Stimulated activated naive CD8-positive, alpha-beta T cell treated with anti-CD3 and anti-CD28 coated beads, Interleukin-15, Interleukin-2, amounts not matched to agents 100 U/mL and 50 U/mL, for 24 hours (primary cell): Measurements from ENCODE around the gene UBB.
"Not testable (repeated sequence)": the region's sequence is repeated elsewhere in the genome, so short reads cannot be mapped to it uniquely, and the experiment has no call there.

ENCODE experiments used
- ATAC-seq: fragments of 150-1000 bp; cut with Tn5 transposase; one replicate; pipeline ENCODE4 v1.10.0; 2021
- DNase-seq: peaks from one replicate; pipeline ENCODE4 v3.0.0; 2021

Gene UBB

DNA sequence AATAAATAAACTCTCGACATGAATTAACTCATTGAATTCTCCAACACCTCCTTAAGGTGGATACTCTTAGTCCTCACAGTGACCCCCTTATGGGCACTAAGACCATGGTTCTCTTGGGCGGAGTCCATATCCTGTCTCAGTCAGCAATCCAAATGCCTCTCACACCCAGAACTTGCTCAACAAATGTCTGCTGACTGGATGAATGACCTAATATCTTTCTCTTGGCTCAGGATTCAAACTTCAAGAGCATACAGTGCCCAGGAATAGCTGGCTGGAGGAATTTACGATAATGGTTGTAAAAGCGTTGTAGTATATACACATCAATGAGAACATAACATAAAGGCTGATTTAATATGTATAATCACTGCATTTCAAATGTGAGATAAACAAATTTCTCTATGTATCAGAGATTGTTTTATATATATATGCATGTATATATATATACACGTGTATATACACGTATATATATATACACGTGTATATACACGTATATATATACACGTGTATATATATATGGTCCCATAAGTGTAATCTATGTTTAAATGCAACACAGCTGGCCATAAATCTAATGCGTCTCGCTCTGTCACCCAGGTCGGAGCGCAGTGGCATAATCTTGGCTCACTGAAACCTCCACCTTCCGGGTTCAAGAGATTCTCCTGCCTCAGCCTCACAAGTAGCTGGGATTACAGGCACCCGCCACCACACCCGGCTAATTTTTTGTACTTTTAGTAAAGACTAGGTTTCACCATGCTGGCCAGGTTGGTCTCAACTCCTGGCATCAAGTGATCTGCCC is 6.5 kb upstream of the UBB start:
- DNase-seq (no peak), ATAC-seq (no peak)

DNA sequence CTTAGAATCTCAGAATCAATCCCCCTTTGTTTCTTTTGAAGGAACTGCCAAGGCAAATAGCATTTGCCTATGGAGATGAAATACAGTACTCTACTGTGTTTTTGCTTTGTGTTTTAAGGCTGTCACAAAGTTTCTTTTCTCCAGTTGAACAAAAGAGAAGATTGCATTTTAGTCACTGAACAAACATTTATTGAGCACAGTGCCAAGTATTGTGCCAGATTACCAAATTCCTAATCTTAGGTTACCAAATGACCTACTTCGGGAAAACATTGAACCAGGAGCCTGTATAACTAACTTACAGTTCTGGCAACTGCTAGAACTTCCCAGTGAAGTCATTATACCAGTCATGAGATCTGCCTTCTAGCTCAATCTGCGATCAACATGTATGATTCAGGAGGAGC is 3.0 kb upstream of the UBB start:
- ATAC-seq (no peak), DNase-seq (no peak)

DNA sequence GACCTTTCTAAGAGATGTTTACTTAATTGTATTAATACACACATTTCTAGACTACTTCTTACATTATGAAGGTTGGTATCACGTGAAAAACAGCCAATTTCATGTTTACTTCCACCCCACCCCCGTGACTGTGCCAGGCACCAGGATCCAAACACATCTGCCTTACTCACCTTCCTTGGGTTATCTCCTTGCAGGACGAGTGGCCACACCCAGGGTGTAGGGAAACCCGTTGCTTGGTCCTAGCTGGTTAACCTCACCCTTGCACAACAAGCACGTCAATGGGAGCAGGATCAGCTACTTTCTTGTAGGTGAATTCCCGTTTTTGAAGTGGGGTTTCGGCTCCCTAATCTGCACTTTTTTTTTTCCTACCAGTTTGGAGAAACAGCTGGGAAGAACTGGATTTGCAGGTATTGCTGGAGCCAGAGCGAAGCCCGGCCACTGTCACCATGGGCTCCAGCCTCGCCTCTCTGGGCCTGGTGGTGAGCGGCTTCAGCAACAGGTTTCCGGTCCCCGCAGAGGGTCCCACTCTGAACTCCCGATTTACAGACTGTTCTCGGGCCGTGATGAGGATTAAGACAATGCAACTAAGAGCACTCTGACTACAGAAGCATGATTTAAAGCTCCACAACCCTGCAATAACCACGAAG is 2.1 kb upstream of the UBB start:
- DNase-seq: no peak
- no peak for ATAC-seq

- DNase-seq (no peak), ATAC-seq (no peak)
Observed at GRCh38 chr17:16379654-16380053, 1.2 kb upstream of the UBB start.

DNA sequence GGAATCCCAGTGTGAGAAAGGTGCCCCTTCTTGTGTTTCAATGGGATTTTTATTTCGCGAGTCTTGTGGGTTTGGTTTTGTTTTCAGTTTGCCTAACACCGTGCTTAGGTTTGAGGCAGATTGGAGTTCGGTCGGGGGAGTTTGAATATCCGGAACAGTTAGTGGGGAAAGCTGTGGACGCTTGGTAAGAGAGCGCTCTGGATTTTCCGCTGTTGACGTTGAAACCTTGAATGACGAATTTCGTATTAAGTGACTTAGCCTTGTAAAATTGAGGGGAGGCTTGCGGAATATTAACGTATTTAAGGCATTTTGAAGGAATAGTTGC is 567 bp downstream of the UBB start:
- DNase-seq (peak; percentile 37), ATAC-seq (peak; percentile 19)

- ATAC-seq (no peak), DNase-seq (no peak)
Observed at GRCh38 chr17:16383216-16383615, 2.3 kb downstream of the UBB start.

DNA sequence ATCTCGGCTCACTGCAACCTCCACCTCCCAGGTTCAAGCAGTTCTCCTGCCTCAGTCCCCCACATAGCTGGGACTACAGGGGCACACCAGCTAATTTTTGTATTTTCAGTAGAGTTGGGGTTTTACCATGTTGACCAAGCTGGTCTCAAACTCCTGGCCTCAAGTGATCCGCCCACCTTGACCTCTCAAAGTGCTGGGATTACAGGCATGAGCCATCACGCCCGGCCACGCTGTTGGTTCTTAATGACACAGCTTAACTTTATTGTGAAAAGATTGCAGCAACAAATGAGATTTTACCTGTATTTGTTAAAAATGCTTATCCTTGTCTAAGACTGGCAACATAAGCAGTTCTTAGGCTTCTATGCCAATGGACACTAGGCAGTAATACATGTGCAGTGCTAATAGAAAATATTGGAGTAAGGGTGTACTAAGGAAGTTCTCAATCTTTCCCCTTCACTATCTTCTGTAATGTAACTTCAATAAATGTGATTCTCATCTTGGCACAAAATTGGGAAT is 2.9 kb downstream of the UBB start:
- ATAC-seq (no peak), DNase-seq (no peak)

GRCh38 chr17:16384557-16384956 is 3.7 kb downstream of the UBB start:
- ATAC-seq (no peak), DNase-seq (no peak)

- ATAC-seq, DNase-seq: not testable (repeated sequence)
Observed at GRCh38 chr17:16386126-16386507, 5.2 kb downstream of the UBB start.

- DNase-seq (no peak), ATAC-seq (no peak)
Observed at GRCh38 chr17:16391451-16391850, 10.6 kb downstream of the UBB start.

DNA sequence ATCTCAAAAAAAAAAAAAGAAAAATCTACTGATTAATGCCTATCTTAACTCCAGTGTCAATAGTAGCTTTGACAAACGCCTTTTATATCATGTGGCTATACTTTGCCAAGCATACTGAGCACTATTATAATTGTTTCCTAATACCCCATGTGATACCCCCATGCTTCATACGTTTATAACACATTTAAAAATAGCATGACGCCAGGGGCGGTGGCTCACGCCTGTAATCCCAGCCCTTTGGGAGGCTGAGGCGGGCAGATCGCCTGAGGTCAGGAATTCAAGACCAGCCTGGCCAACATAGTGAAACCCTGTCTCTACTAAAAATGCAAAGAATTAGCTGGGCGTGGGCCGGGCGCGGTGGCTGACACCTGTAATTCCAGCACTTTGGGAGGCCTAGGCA is 11.6 kb downstream of the UBB start:
- not testable (repeated sequence) for DNase-seq, ATAC-seq

- ATAC-seq, DNase-seq: not testable (repeated sequence)
Observed at GRCh38 chr17:16395887-16396286, 15.0 kb downstream of the UBB start.

DNA sequence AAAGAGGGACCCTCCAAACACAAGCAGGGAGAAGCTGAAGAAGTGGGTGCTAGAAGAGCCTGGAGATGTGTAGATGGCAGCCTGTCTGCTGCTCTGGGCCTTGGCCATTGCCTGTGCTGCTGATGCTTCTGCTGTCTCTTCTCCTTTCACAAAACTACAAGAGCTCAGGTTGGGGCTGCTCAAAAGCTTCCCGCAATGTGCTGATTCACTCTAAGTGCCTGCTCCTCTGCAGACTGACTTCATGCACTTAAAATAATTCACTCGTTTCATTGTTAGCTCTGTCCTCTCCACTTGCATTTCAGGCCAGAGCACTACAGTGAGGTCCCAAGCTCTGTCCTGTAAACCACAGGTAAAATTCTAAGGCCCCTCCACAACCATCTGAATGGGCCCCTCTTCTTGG is 15.8 kb downstream of the UBB start:
- DNase-seq, ATAC-seq: not testable (repeated sequence)

GRCh38 chr17:16398270-16399267 is 17.7 kb downstream of the UBB start:
- DNase-seq: no peak
- peak; percentile 63 for ATAC-seq

DNA sequence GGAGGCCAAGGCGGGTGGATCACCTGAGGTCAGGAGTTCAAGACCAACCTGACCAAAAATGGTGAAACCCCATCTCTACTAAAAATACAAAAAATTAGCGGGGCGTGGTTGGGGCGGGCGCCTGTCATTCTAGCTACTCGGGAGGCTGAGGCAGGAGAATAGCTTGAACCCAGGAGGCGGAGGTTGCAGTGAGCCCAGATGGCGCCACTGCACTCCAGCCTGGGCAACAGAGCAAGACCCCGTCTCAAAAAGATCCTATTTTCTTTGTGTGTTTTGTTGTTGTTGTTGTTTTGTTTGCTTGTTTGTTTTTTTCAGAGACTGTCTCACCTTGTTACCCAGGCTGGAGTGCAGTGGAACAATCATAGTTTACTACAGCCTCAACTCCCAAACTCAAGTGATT is 23.0 kb downstream of the UBB start:
- not testable (repeated sequence) for ATAC-seq

GRCh38 chr17:16406742-16407674 is 26.1 kb downstream of the UBB start:
- ATAC-seq (peak; percentile 19), DNase-seq (no peak)

More for the DNA sequence above, 23.0 kb downstream of the UBB start:
- not testable (repeated sequence) for DNase-seq

DNA sequence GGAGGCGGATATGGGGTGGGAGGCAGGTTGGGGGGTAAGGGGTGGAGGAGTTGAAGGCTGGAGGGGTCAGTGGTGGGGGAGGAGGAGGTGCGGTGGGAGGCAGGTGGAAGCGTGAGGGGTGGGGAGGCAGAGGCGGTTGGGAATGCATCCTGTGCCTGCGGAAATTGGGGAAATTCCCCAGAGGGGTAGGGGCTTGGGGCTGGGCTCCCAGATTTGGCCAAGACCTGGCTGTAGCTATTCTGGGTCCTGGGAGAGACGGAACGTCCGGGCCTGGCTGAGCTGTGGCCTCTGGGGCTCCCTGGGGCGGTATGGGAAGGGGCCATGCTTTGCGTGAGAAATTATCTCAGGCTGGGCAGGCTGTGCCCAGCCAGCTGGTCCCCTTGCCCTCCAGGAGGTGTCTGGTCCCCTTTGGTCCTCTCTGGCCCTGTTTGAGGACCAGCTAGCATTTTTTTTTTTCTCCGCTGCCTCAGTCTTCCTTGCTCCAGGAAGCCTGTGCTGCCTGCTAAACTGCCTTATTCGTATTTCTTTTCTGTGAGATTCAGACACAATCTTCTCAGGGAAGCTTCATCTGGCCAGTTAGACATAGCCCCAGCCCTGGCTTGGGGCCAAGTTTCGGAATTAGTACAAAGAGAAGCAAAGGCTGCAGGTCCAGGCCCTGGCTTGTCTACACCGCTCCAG is 27.2 kb downstream of the UBB start:
- ATAC-seq: no peak
- peak; percentile 44 for DNase-seq

GRCh38 chr17:16415031-16415924 is 34.4 kb downstream of the UBB start, which contains the start of gene TRPV2:
Gene TRPV2 (plus strand): TSS chr17:16415571. CDS start chr17:16417669, 2,098 bp downstream.
- DNase-seq (peak; percentile 72), ATAC-seq (no peak)

DNA sequence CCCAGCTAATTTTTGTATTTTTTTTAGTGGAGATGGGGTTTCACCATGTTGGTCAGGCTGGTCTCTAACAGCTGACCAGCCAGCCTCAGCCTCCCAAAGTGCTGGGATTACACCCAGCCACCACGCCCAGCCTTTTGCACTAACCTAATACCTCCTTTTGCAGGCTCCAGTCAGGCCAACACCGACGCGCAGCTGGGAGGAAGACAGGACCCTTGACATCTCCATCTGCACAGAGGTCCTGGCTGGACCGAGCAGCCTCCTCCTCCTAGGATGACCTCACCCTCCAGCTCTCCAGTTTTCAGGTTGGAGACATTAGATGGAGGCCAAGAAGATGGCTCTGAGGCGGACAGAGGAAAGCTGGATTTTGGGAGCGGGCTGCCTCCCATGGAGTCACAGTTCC is 36.5 kb downstream of the UBB start:
- ATAC-seq (no peak), DNase-seq (no peak)
